HG03378 (cell line): ENCODE data around the gene THADA.

Experiments
- ATAC-seq: cut with Tn5 transposase; IDR thresholded peaks from one replicate; pipeline ENCODE4 v1.9.1; 2021; ENCODE audit warnings: mild to moderate bottlenecking, moderate library complexity; ENCODE audit not compliant: unreplicated experiment

Gene THADA

DNA sequence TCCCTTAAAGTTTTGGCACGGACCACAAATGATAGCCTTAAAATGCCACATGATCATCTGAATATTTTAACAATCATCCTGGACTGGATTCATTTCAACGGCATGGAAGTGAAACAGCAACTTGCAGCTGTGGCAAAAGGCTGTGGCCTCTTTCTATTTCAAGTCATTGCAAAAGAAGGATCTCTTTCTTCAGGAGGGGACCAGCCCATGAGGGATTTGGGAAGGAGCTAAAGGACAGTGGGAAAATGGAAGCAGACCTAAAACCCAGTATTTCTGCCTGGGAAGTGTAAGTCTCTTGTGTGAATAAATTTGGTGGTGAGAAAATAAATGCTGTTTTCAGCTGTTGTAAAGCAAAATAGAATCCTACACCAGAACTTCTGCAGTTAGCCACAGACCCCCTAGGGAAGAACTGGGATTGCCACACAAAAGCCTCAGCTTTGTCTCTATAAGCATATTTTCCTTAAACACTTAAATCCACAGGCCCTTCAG lies 262.1 kb downstream of the THADA start:
- ATAC-seq: no peak

DNA sequence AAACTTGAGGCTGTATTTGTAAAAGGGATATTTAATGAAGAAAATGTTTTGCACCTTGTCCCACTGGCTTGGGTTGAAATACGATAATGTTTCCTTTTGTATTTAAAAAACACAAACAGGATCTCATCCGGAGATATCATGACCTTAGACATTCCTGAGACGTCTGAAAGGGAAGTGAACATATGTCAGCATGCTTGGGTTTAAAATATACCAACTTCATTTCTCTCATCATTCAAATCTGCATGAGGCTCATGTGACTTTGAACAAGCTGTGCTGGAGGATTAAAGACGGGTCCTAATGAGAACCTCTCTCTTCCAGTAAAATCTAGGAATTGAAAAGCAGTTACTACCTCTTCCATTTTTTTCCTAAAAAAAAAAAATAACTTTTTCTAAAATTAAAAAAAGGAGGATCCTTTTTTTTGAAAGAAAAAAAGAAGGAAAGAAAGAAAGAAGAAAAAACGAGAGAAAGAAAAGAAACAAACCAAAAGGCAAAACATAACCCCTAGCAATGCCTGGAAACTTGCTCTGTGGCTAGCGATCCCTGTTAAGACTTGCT lies 262.7 kb downstream of the THADA start:
- ATAC-seq: no peak

DNA sequence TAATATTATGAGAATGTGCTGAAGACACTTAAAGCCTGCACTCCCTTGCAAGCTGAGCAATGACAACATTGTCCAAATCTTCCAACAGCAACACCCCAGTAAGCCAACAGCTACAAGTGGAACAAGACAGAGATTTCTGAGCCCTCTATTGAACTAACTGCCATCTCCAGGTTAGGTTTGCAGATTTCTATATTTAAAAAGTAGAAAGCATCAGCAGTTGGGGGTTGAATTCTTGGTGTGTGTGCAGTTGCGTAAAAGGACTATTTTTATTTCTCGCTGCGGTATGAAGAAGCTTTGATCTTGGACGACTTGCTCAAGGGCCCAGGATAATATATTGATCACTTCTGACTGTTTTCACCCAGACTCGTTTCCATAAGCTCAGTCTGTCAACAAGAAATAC lies 263.2 kb downstream of the THADA start:
- ATAC-seq: no peak

DNA sequence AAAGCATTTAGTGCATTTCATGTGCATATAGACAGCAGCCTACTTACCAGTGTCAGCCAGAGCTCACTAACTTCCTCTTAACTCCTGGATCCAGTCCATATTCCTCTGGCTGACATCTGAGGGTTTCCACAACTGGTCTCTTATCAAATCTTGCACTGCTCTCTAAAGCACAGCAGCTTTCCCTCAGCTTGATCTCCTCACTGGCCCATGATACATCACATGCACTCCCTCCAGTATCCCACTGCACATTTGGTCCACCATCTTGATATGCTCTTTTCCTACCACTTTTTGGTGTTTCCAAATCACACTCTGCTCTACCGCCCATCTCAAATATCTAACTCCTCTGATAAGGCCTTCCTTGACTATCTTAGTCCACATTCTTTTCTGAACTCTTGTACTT lies 264.4 kb downstream of the THADA start:
- no peak for ATAC-seq

DNA sequence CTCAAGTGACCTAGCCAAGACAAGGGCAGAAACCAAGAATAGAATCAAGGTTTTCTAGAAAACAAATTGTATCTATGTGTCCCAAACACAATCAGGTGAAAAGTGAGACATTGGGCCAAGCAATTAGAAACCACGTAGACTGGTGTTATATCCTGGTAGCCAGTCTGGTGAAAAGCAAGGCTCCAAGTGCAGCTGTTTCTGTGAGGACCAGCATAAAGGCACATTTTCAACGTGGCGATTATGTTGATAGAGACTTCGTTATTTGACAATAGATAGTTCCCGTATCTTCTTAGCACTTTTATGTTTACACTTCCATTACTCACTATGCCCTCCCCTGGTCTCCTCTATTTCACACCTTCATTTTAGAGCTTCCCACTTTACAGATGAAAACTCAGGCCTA lies 266.2 kb downstream of the THADA start:
- no peak for ATAC-seq

DNA sequence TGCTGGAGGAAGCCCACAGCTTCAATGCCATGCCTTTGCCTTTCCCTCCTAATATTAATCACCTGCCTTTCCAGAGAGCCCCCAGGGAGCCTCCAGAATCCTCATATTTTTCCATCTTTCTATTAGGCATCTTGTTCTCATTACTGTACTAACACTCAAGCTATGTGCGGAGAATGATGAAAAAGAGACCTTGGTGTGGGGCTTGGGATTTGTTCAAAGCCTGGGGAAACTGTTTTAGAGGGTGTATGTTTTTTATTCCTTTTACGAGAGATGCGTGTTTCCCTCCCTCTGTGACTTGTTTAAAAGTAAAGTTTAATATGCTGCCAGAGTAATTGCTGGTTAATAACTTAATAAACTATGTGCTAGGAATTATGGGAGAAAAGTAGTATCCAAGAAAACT lies 267.0 kb downstream of the THADA start:
- ATAC-seq: no peak

- no peak for ATAC-seq
These were observed 267.7 kb downstream of the THADA start for GRCh38 chr2:43328133-43328532.

- no peak for ATAC-seq
These were observed 268.7 kb downstream of the THADA start for GRCh38 chr2:43327119-43327518.

DNA sequence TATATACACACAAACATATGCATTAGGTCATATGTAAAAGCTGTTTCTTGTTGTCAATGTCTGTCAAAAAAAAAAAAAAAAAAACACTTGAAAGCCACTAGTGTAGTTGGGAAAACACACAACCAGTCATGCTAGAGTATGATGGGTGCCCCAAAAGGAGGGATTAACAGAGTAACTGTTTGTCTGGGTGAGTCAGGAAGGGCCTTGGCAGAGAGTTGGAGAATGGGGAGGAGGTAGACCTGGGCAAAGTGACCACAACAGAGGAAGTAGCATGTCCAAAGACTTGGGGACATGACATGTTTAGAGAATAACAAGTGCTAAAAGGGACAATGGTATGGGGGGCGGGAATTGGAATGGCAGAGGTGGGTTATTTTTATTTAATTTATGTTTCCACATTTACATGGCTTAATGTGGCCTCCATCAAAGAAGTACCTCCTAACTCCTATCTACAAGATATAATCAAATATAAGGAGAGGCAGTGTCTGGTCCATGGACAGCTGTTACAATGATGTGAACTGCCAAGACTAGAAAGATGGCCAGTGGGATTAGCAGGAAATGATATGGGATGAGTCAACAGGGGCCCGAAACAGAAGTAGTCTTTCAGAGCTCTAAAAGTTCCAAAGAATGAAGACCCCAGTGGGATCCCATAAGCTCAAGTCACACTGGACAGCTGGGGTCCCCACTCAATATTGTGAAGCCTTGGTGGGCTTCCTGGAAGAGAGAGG lies 269.6 kb downstream of the THADA start:
- no peak for ATAC-seq

- ATAC-seq: no peak
These were observed 270.6 kb downstream of the THADA start for GRCh38 chr2:43325107-43325811.

DNA sequence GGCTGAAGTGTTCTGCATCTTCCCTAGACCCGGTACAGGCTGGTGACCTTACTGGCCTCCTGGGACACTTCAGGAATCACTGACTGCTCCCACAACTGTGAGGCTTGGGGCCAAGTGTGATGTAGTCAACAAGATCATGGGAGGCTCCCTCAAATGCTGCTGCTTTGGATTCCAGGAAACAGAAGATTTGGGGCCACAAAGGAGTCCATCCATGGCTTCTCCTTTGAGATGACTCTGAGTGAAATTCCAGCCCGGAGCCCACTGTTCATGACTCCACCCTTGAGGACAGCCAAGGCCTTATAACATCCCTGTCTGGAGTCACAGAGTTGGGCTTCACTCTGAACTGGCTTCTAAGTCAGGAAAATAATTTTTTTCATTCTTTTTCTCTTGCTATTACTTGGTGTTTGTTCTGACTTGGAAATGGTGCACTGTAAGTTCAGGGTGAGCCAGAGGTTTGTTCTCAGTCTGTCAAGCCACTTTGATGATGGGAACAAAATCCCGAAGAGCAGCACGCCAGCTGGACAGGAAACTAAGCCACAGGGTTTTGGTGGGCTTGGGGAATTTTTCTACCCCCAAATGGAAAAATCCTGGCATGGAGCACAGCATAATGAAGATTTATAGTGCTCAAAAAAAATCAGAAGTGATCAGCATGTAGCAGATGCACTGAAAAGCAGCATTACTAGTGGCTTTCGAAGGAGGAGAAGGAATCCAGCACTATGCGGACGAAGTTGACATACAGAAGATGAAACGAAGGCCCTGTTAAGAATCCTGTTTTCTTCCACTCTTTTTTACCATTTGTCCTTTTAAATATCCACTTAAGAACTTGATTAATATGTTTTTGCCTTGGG lies 271.4 kb downstream of the THADA start:
- ATAC-seq: no peak

DNA sequence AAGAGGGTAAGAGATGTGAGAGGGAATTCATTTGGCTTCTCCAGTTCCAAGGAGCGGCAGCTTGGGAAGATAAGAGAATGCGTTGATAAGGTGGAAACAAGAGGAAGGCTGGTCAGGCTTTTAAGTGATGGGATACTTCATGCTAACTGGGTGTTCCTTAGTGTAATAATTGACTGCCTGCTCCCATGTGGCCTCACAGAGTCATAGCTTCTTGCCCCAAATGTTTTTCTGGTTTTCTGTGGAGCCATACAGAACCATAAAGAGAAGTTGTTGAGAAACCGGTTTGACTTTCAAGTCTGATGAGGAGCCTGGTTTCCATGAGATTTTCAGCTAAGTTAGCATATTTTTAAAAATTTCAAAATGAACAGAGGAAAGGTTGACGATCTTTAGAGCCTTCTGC lies 272.0 kb downstream of the THADA start:
- no peak for ATAC-seq

GRCh38 chr2:43321446-43321845 lies 274.4 kb downstream of the THADA start:
- no peak for ATAC-seq

- no peak for ATAC-seq
These were observed 276.3 kb downstream of the THADA start for GRCh38 chr2:43319541-43319940.

DNA sequence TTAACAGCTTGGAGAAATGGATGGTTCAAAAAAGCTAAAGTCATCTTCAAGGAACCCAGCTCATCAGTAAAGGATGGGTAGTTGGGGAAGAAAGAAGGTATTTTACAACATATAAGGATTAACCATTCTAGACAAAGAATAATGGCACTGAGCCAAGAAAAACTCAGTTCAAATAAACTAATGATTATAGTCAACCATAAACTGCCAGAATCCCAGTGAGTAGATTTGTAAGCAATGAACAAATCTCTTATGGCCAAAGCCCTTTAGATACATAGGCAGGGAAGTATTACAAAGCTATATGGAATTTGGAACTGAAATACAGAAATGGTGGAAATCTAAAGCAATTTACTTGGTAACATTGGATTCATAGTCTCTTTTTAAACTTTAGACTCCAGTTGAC lies 277.0 kb downstream of the THADA start:
- no peak for ATAC-seq

- no peak for ATAC-seq
These were observed 278.2 kb downstream of the THADA start for GRCh38 chr2:43317680-43318079.

GRCh38 chr2:43317194-43317593 lies 278.6 kb downstream of the THADA start:
- ATAC-seq: no peak

GRCh38 chr2:43315482-43315881 lies 280.4 kb downstream of the THADA start:
- no peak for ATAC-seq

DNA sequence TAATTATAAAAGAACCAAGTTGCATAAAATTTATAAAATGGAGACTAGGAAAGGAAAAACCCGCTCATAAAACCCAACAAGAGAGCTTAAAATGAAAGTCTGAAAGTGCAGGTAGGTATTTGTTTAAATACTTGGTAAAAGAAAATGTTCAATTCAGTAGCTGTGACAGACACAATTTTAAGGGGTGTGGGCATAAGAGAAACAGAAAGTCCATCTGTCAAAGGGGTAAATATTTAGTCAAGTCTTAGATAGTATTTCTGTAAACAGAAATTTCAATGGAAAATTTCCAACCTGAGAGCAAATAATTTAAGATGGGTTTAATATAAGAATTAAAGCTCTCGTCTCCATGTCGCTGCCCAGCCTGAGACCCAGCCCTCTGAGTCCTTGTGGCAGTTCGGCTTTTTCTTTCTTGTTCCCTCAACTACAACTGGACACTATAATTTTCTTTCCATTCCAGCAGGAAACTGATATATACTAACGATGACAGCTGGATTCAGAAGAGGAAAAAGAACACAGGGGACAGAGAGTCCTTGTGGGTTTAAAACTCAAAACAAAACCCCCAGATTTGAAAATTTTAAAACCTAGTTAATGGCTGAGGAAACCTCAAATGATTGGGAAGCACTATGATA lies 281.4 kb downstream of the THADA start:
- no peak for ATAC-seq

- no peak for ATAC-seq
These were observed 282.2 kb downstream of the THADA start for GRCh38 chr2:43313642-43314017.
